NOMO-1 treated with dmso at 0.1 percent for 144 hours (cell line): ENCODE measurements around the gene CLP1.
"Not testable (repeated sequence)": the region's sequence is repeated elsewhere in the genome, so short reads cannot be mapped to it uniquely, and the experiment has no call there.

Experiments used
- DNase-seq: peaks from one replicate; lab custom pipeline; 2025; ENCODE audit not compliant: unreplicated experiment; lab: John Stamatoyannopoulos, UW

The CLP1 gene

DNA sequence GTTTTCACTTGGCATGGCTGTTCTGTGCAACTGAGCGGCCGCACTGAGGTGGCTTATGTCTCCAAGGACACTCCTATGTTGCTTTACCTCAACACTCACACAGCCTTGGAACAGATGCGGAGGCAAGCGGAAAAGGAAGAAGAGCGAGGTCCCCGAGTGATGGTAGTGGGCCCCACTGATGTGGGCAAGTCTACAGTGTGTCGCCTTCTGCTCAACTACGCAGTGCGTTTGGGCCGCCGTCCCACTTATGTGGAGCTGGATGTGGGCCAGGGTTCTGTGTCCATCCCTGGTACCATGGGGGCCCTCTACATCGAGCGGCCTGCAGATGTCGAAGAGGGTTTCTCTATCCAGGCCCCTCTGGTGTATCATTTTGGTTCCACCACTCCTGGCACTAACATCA lies 2.1 kb downstream of the CLP1 start:
- DNase-seq: no peak

DNA sequence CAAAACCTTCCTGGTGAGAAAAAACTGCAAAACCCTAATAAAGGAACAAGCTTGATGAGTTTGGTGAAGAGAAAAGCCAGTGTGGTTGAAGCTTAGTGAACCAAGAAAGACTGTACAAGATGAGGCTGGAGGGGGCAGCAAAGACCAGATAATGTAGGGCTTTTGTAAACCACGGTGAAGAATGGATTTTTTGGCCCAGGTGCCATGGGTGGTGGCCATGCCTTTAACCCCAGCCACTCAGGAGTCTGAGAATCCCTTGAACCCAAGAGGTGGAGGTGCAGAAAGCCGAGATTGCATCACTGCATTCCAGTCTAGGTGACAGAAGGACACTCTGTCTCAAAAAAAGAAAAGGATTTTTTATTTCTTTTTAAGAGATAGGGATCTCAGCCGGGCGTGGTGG lies 5.3 kb downstream of the CLP1 start:
- no peak for DNase-seq

DNA sequence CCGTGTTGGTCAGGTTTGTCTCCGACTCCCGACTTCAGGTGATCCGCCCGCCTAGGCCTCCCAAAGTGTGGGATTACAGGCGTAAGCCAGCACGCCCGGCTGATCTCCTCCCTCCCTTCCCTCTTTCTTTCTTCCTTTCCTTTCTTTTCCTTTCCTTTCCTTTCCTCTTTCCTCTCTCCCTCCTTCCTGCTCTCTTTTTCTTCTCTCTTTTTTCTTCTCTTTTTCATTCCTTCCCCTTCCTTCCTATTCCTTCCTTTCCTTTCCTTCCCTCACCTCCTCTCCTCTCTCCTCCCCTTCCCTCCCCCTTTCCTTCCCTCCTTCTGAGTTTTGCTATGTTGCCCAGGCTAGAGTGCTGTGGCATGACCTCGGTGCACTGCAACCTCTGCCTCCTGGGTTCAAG lies 6.4 kb downstream of the CLP1 start:
- no peak for DNase-seq

DNA sequence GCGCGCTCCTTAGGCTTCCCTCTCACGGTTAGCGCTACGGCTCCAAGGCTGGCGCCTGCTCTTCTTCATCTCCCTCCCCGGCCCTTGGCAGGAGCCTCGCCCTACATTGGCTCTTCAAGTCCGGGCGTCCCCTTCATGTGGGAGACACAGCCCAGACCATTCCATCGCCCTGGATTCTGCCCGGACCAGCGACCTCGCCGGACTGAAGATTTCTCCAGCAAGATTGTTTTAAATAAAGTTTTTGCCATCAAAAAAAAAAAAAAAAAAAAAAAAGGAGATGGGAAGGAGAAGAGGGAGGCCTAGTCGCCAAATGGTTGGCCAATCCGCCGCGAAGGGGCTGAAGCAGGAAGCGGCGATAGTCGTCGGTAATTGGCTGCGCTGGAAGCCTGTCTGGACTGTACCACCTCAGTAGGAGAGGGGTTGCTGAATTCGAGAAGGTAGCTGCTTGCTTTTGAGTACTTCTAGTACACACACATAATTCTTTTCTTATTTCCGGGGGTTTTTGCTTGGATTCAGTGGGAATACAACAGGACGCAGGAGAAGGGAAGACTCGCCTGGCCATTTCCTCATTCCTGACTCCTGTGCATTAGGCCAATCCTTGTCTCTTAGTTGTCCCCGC lies 9.7 kb downstream of the CLP1 start:
- DNase-seq: peak; percentile 97

DNA sequence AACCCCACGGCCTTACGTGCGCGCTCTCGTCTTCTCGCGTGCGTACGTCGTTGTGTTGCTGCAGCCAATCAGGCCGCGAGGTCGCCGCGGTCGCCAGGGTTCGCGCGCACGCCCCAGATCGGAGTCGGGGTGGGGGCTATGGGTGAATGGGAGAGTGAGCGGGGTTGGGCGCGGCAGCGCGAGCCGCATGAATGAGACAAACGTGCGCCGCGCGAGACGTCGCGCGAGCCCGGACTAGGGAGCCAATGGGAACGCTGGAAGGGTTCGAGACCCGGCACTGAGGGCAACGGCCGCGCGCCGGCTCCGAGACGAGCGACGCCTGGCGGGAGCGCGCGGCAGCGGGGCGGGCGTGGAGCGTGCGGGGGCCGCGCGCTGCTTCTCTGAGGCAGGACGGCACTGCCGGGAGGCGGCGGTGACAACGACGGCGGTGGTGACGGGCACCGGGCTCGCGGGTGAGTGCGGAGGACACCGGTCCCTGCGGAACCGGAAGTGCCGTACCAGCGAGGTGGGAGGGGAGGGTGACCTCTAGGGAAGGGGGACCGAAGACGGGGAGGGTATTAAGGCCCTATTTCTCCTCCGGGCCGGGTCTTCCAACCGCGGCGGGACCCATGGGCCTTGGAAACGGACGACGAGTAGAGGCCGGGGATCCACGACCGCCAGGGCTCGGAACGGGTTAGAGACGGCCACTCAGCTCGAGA lies 10.3 kb downstream of the CLP1 start, which contains the start of gene ZDHHC5:
ZDHHC5 (plus strand) TSS at position 379 of the 698 bp plus-strand sequence. CDS start 4,977 bp downstream, outside the sequence.
- peak; percentile 99 for DNase-seq

DNA sequence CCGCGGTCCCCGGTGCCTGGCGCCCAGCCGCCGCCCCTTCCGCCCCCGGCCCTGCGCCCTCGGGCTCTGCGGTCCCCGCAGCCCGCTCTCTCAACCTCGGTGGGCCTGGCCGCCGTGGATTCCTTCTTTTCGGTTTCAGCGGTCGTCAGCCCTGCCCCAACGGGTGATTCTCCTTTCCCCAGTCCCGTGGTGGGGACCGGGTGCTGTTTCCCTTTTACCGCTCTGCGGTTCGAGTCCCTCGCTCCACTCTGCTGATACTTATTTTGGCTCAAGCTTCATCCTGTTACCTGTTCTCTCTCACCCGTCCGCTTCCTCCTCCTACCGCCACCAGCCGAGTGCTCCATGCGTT lies 10.8 kb downstream of the CLP1 start:
- DNase-seq: no peak

DNA sequence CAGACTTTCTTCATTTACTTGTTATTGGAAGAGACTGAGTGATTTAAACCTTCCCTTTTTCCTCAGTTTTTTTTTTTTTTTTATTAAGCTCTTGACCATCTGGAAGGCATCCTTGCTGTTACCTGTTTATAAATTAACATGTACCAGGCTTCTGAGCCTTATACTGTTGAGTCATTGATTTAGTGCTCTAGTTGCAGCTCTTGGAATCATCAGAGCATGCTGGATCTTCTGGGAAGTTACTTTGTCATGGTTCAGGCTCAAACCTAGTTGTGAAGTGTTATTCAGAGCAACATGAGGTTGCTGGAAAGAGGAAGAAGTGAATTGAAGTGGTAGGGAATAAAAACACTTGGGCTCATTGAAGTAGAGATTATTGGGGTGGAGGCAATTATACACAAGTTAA lies 16.7 kb downstream of the CLP1 start:
- no peak for DNase-seq

DNA sequence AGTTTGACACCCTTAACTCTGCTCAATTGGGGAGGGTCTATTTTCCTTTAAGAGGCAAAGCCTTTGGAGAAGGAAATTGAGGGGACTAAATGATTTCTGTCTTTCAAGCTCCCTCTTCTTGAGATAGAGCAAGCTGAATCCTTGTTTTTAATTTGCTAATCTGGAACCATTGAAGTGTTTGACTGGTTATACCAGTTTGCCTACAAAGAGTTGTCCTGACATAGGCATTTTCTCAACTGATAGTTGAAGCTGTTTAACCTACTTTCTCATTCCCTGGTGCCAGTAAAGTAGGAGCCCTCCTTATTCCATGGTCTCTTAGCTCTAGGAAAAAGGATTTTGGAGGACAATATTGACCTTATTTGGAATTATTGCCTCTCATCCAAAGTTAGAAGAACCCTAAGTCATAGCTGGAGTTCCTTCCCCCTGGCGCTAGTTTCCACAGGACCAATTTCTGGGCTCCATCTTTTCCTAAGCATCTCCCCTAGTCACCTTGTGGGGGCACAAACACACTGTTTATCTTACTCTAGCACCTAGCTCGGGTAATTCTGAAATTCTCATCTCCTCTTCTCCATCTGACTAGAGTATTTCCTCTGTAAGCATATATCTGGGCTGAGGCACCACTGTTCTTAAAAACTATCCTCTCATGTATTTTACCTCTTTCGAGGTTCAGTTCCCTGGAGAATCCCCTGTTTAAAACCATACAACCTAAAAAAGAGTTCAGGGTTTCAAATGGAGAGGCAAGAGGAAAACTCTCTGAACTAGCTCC lies 17.8 kb downstream of the CLP1 start:
- no peak for DNase-seq

DNA sequence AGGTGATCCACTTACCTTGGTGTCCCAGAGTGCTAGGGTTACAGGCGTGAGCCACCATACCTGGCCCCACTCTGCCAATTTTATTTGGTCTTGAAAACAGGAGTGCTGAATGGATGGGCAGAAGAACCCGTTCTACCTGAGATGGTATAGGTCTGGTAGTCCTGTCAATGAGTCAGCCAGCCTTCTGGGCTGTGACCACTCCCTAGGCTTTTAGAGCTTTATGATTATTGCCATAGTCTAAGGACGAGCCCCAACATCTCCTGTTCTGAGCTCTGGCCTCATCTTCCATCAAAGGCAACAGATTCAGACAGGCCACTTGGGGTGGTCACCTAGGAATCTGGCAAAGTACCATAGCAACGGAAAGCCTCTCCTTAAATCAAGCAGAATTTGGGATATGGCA lies 21.8 kb downstream of the CLP1 start:
- DNase-seq: no peak

DNA sequence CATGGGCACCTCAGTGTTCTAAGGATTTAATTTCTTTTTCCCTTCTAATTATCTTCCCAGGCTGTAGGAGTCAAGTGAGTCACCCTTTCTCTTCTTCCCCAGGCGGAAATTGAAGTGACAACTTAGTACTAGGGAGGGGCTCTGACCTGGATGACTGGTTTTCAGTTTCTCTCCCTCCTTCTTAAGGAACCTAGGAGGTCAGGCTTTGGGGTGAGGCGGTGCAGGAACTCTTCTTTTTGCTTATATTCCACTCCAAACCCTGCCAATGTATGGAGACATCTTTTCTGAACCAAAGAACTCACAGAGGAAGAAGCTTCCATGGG lies 23.0 kb downstream of the CLP1 start:
- DNase-seq: no peak

DNA sequence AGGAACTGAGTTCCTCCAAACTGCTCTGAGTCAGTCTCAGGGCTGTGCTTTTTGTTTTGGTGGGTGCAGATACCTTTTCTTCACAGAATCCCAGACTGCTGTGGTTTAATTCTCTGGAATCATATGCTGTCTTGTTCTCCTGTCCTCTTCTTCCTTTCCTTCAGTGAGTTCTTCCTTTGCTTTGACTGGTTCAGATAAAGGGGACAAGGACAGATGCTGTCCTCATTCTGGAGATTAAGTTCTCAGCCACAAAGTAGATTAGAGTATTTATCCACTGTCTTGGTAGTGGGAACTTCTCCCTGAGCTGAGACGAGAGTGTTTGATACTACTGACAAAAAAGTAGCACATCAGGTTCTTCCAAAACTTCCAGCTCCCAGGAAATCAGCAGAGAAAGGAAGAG lies 23.6 kb downstream of the CLP1 start:
- DNase-seq: no peak

DNA sequence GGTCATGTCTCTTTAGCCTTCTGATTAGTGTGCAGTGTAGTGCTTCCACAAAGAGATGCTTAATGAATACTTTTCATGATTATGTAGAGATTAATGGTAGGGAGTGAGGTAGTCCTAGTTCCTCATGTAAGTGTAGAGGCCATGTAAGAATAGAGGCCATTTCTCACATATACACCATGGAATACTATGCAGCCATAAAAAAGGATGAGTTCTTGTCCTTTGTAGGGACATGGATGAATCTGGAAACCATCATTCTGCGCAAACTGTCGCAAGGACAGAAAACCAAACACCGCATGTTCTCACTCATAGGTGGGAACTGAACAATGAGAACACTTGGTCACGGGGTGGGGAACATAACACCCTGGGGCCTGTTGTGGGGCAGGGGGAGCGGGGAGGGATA lies 32.9 kb downstream of the CLP1 start:
- not testable (repeated sequence) for DNase-seq

DNA sequence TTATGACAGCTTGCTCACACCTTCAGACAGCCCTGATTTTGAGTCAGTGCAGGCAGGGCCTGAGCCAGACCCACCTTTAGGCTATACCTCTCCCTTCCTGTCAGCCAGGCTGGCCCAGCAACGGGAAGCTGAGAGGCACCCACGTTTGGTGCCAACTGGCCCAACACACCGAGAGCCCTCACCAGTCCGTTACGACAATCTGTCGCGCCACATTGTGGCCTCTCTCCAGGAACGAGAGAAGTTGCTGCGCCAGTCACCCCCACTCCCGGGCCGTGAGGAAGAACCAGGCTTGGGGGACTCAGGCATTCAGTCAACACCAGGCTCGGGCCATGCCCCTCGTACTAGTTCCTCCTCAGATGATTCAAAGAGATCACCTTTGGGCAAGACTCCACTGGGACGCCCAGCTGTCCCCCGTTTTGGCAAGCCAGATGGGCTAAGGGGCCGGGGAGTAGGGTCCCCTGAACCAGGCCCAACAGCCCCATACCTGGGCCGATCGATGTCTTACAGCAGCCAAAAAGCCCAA lies 41.3 kb downstream of the CLP1 start:
- DNase-seq: no peak

DNA sequence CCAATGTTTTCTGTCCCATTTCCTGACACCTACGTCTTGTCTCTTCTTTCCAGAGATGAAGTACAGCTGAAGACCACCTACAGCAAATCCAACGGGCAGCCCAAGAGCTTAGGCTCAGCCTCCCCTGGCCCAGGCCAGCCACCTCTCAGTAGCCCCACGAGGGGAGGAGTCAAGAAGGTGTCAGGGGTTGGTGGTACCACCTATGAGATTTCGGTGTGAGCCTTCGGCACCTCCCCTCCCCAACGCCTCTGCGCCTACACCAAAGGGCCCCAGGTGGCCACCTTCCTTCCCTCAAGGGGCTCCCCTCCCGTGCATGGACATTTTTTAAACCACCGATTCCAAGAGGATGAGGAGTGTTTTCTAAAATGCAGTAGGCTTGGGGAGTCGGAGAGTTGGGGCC lies 42.3 kb downstream of the CLP1 start:
- no peak for DNase-seq

DNA sequence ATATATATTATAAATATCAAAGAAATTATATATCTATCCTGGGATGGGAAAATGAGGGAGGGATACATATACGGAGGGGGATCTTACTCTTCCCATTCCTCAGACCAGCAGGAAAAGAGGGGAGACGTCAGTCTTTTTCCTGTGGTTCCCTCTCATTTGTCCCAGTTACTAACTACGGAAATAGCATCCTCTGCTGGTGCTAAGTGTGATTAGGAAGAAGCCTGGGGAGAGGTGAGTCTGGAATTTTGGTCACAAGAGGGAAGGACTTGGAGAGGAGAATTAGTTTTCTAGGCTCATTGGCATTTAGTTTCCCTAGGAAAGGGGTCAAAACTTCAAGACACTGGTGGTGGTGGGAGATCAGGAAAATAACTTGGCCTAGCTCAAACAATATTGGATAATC lies 42.9 kb downstream of the CLP1 start:
- no peak for DNase-seq

DNA sequence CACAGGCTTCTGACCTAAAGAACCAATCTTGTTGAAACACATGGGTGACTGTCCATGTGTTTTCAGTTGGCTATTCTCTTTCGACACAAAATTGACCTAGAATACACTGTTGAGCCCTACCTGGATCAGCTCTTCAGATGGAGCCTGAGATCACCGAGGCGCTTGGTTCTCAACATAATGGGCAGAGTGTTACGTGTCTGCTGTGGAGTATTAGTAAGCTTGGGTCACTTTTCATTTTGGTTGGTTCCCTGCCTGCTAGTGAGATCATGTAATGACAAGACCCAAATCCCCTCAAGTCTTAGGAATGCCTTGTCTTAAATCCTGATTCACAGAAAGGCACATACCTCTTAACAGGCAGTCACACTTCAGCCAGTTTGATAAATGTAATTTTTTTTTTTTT lies 45.8 kb downstream of the CLP1 start:
- no peak for DNase-seq

DNA sequence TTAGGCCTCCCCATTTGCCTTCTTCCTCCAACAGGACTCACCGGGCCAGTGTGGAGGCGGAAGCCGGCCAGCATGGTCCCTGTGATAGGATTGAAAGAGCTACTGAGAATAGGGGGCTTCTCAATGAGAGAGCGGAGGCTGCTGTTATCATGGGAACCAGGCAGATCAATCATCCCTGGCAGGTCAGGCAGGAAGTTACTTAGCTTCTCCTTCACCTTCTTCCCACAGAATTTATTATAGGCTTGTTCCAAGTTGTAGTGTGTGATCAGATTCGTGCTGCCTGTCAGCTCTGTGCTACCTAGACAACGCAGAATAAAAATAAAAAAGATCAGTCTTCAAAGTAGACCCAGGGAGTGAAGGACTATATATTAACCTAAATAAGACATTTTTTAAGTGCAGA lies 47.4 kb downstream of the CLP1 start:
- no peak for DNase-seq

DNA sequence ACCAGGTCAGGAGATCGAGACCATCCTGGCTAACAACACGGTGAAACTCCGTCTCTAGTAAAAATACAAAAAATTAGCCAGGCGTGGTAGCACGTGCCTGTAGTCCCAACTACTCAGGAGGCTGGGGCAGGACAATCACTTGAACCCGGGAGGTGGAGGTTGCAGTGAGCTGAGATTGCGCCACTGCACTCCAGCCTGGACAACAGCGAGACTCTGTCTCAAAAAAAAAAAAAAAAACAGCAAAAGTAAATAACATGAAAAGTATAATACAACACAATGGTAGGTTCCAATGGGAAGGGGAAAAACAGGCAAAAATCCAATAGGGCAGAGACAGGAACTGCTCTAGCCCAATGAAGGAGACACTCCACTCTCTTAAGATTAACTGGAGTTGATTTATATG lies 47.9 kb downstream of the CLP1 start:
- DNase-seq: not testable (repeated sequence)

DNA sequence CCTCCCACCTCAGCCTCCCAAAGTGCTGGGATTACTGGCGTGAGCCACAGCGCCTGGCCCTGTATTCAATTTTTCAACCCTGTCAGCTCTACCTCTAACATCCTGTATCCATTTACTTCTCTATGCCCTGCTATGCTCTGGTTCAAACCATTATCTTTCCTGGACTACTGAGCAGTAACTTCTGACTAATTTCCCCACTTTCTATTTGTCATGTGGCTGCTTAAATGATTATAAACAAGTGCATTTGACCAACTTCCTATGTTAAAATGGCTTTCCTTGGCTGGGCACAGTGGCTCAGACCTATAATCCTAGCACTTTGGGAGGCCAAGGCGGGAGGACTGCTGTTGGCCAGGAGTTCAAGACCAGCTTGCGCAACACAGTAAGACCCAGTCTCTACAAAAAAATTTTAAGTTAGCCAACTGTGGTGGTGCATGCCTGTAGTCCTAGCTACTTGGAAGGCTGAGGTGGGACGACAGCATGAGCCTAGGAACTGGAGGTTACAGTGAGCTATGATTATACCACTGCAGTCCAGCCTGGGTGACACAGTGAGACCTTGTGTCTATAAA lies 52.3 kb downstream of the CLP1 start:
- no peak for DNase-seq
